Kidney (tissue), 14 donors: ENCODE data around the gene ARIH2. TPM values are rescaled to one million over a fixed set of nuclear protein-coding genes. Genes with fewer than 3 reads are reported as not detected.

ENCODE experiments used
- DNase-seq, 5 donors: peaks; one replicate each; pipeline ENCODE4 v3.0.0-alpha.2; 2013 to 2020
- FAIRE-seq: peaks from 2 replicates; lab custom pipeline; 2012; peaks lifted over from hg19 to GRCh38; lab: Jason Lieb, UNC
- H3K27ac ChIP-seq, 2 donors: one replicate each; pipeline ENCODE4 v1.7.0; 2013; ENCODE audit warnings: low read depth in 2 of 2, low read length in 2 of 2, inconsistent platforms in 1 of 2
- H3K27me3 ChIP-seq: one replicate; pipeline ENCODE4 v1.7.1; 2013; ENCODE audit warnings: low read length, inconsistent platforms; ENCODE audit not compliant: control insufficient read depth, insufficient read depth
- H3K36me3 ChIP-seq, 3 donors: one replicate each; pipeline versions ENCODE4 v1.7.0 to v1.7.1; 2013; ENCODE audit warnings: low read length in 3 of 3, control low read depth in 1 of 3, inconsistent platforms in 1 of 3; ENCODE audit not compliant: insufficient read depth in 3 of 3, control insufficient read depth in 2 of 3
- H3K4me1 ChIP-seq, 3 donors: one replicate each; pipeline versions ENCODE4 v1.7.0 to v1.7.1; 2013; ENCODE audit warnings: low read length in 3 of 3, inconsistent platforms in 1 of 3, low read depth in 1 of 3; ENCODE audit not compliant: control insufficient read depth in 2 of 3, insufficient read depth in 2 of 3
- H3K4me3 ChIP-seq, 3 donors: one replicate each; pipeline versions ENCODE4 v1.7.0 to v1.8.1; 2013; ENCODE audit warnings: low read length in 3 of 3, control low read depth in 1 of 3, inconsistent platforms in 1 of 3
- H3K9ac ChIP-seq, 3 donors: one replicate each; pipeline versions ENCODE4 v1.7.0 to v1.7.1; 2013; ENCODE audit warnings: low read length in 3 of 3, control low read depth in 1 of 3, inconsistent platforms in 1 of 3
- H3K9me3 ChIP-seq, 3 donors: one replicate each; pipeline versions ENCODE4 v1.7.0 to v1.7.1; 2013; ENCODE audit warnings: low read length in 3 of 3, control low read depth in 1 of 3, inconsistent platforms in 1 of 3; ENCODE audit not compliant: control insufficient read depth in 2 of 3, insufficient read depth in 1 of 3
- CTCF ChIP-seq: IDR thresholded peaks from 3 replicates; pipeline ENCODE4 v1.5.1; 2012; ENCODE audit warnings: mild to moderate bottlenecking, moderate library complexity, borderline replicate concordance; ENCODE audit not compliant: insufficient read depth; ENCODE audit errors: extremely low read depth
- intact Hi-C: fragments of 100-400 bp; cut with DNase I; formaldehyde crosslinking; loops from one replicate; pipeline ENCODE4 v1.11.1; 2022
- polyA plus RNA-seq: library from polyadenylated mRNA; stranded (reverse); fragments of 350-450 nt; fragmentation: Illumina TruSeq; extraction: RNeasy Lipid Tissue Mini Kit (QIAGEN cat#74804); gene quantifications from one replicate; pipeline ENCODE4 v1.2.3, GENCODE V29; 2014; ENCODE audit warnings: low read depth, low replicate concordance; ENCODE audit not compliant: insufficient read depth
- total RNA-seq: library from RNA; stranded (reverse); fragmentation: NEBNext Ultra II Directional; extraction: Animal tissue kit (Norgen Biotek cat#: 25700); gene quantifications from one replicate; pipeline ENCODE4 v1.2.1, GENCODE V29; 2021
- donor health status: control.
- donor health status: control.
- donor health status: control.
- donor health status: control.
- donor health status: control.
- donor health status: DM: yes; HTN: yes; CAD: no.
- donor health status: Normal renal cell carcinoma (clear cell type).

The ARIH2 gene
- total and polyA plus RNA-seq, 2 donors from 2014 or later, result 30.4 to 75.7 TPM

GRCh38 chr3:48929358-48930035, 10.9 kb downstream of the ARIH2 start:
- intact Hi-C loops, result no loop called here
- Histone ChIP-seq H3K36me3 (peaks cover 5 to 30% (median 10%) of the 10 kb centered on the region in 3 donors), H3K27ac (no peak overlapping the region), H3K27me3 (no peaks in the 10 kb centered on the region), H3K4me3 (no peak overlapping the region), H3K4me1 (peaks cover 0 to 16% (median 13%) of the 10 kb centered on the region in 3 donors), H3K9ac (no peak overlapping the region), H3K9me3 (no peaks in the 10 kb centered on the region)
- no peak for TF ChIP-seq CTCF
- FAIRE-seq (no peak), DNase-seq (peak in 1 of 5 donors; percentile 15)

GRCh38 chr3:48930590-48930989, 11.9 kb downstream of the ARIH2 start:
- Histone ChIP-seq H3K9me3 (no peaks in the 10 kb centered on the region), H3K27ac (no peak overlapping the region), H3K36me3 (peaks cover 5 to 30% (median 13%) of the 10 kb centered on the region in 3 donors), H3K27me3 (no peaks in the 10 kb centered on the region), H3K4me3 (no peak overlapping the region), H3K9ac (no peak overlapping the region), H3K4me1 (peaks cover 0 to 16% (median 13%) of the 10 kb centered on the region in 3 donors)
- DNase-seq (no peak), FAIRE-seq (no peak)
- no peak for TF ChIP-seq CTCF
- intact Hi-C loops, result no loop called here

GRCh38 chr3:48931944-48932580, 13.4 kb downstream of the ARIH2 start:
- Histone ChIP-seq H3K9ac (no peak overlapping the region), H3K4me1 (peaks cover 0 to 12% (median 11%) of the 10 kb centered on the region in 3 donors), H3K27me3 (no peaks in the 10 kb centered on the region), H3K27ac (no peak overlapping the region), H3K36me3 (peaks cover 5 to 24% (median 13%) of the 10 kb centered on the region in 3 donors), H3K4me3 (no peak overlapping the region), H3K9me3 (no peaks in the 10 kb centered on the region)
- intact Hi-C loops, result no loop called here
- FAIRE-seq, result no peak
- no peak for TF ChIP-seq CTCF
- DNase-seq, result no peak
